ENCODE results near the gene HIVEP2. TPM values are rescaled to one million over a fixed set of nuclear protein-coding genes. Genes with fewer than 3 reads are reported as not detected.

HIVEP2 gene
- total and polyA plus RNA-seq, 9 donors: 8.4 to 58.9 (median 32.1) TPM

DNA sequence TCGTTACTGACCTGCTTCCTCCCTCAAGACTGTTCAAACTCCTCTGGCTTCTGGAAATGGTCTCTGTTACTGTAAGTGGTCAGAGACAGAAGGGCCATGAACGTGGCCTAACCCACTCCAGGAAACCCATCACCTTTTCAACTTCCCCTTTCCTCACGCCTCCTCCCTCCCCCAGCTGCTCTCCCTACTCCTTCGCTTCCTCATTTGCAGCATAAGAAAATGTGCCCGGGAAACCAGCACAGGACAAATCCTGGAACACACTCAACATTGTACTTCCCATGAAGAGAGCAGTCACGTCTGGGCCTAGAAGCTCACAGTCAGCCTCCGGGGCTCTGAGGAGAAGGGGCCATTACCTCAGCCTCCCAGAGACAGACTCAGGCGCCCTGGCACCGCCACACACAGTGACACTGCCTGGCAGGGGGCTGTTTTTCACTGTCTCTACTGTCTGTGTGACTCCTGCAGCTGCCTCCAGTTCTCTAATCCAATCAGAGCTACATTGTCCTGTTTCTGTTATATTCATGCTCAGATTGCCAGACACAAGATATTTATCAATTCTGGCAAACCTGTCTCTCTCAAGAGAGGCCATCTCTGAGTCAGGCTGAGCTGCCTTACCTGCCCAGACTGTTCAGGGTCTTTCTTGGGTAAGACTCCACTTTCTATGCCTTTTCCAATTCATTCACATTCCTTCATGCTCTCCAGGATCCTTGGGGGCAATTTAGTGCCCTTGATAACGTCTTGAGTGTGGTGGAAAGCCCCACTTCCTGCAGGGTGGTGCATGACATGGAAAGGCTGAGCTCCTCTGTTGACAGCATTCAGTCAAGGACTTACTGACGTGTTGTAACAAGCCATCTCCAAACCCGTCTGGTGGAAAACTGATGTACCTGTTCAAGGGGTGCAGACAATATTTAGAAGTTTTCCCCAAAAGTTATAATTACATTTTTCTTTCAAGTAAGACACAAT is 242.2 kb downstream of the HIVEP2 start:
- Histone ChIP-seq H3K36me3 (no peaks in the 10 kb centered on the region), H3K4me1 (ENCODE audit: insufficient read depth) (peaks cover 7% of the 10 kb centered on the region), H3K27ac (no peak overlapping the region), H3K27me3 (no peaks in the 10 kb centered on the region), H3K9me3 (no peaks in the 10 kb centered on the region), H3K4me3 (no peak overlapping the region)
- no peak for TF ChIP-seq POLR2A (IDR thresholded peaks at IDR 0.05)
- no peak for TF ChIP-seq EP300 (IDR thresholded peaks at IDR 0.05)
- TF ChIP-seq, protein P1, sequence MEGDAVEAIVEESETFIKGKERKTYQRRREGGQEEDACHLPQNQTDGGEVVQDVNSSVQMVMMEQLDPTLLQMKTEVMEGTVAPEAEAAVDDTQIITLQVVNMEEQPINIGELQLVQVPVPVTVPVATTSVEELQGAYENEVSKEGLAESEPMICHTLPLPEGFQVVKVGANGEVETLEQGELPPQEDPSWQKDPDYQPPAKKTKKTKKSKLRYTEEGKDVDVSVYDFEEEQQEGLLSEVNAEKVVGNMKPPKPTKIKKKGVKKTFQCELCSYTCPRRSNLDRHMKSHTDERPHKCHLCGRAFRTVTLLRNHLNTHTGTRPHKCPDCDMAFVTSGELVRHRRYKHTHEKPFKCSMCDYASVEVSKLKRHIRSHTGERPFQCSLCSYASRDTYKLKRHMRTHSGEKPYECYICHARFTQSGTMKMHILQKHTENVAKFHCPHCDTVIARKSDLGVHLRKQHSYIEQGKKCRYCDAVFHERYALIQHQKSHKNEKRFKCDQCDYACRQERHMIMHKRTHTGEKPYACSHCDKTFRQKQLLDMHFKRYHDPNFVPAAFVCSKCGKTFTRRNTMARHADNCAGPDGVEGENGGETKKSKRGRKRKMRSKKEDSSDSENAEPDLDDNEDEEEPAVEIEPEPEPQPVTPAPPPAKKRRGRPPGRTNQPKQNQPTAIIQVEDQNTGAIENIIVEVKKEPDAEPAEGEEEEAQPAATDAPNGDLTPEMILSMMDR (IDR thresholded peaks at IDR 0.05): no peak
- 71 to 78% (median 74%) methylated on average over 12 of the region's 12 CpGs for WGBS, 3 donors
- DNase-seq: peak in 1 of 5 donors; percentile 19
- intact Hi-C loops (cut with DNase I): no loop called here

Other genes with a start within 250 kb of the HIVEP2 start
- gene AIG1, start 115.7 kb upstream of the HIVEP2 start, total RNA-seq: 10 to 100 TPM; 27.8 to 52.2 (median 37.3) TPM
- gene AIG1, start 115.7 kb upstream of the HIVEP2 start, polyA plus RNA-seq: 10 to 100 TPM; 34.5 to 91.0 TPM